AG04450 (cell line): Measurements from ENCODE around the gene CUL7. TPM values are rescaled to one million over a fixed set of nuclear protein-coding genes. Genes with fewer than 3 reads are reported as not detected.

ENCODE experiments used
- CTCF ChIA-PET: fragments of 300-600, 350-600 bp; formaldehyde crosslinking; extraction: SDS; loops from one replicate; lab custom pipeline; 2022; ENCODE audit warnings: antibody characterized with exemption, inconsistent platforms; lab: Charles Lee
- POLR2A ChIA-PET: fragments of 350-600 bp; formaldehyde crosslinking; extraction: SDS; loops from one replicate; lab custom pipeline; 2021; ENCODE audit warnings: antibody characterized with exemption, inconsistent platforms; lab: Yijun Ruan, JAX
- DNase-seq: peaks from one replicate; pipeline ENCODE4 v3.0.0-alpha.2; 2011; ENCODE audit warnings: low read depth, low spot score
- H3K27ac ChIP-seq: one replicate; pipeline ENCODE4 v1.5.1; 2012; ENCODE audit warnings: low read depth, low read length, control low read depth
- H3K27me3 ChIP-seq: one replicate; pipeline ENCODE4 v1.6.0; 2012; ENCODE audit warnings: low read length; ENCODE audit not compliant: control insufficient read depth, insufficient read depth
- H3K4me3 ChIP-seq: 2 replicates; pipeline ENCODE4 v1.5.1; 2011; ENCODE audit warnings: mild to moderate bottlenecking, low read depth, low read length, control low read depth
- H3K9me3 ChIP-seq: 2 replicates; pipeline ENCODE4 v1.5.1; 2012; ENCODE audit warnings: low read length; ENCODE audit not compliant: control insufficient read depth, insufficient read depth
- CTCF ChIP-seq: IDR thresholded peaks from 2 replicates; pipeline ENCODE4 v1.5.1; 2011; ENCODE audit warnings: low read depth, low read length, control low read depth, inconsistent platforms
- polyA plus RNA-seq: library from polyadenylated mRNA; depleted of rRNA; stranded (reverse); fragments of >200 nt; gene quantifications from 2 replicates; pipeline ENCODE4 v1.2.3, GENCODE V29; 2011

The CUL7 gene
- polyA plus RNA-seq, 1 experiment, result 37.5 TPM

- ChIA-PET CTCF (interaction anchor here (1.0 to 2.0 kb wide), 3 partner anchors 18 to 48 kb away, joined by 4 to 7 read pairs (median 7); no protein-coding TSS in a partner anchor), POLR2A (interaction anchor here (0.7 to 2.0 kb wide), 9 partner anchors 10 to 207 kb away, joined by 3 to 21 read pairs (median 5); partner anchors contain the start of genes CUL7, CUL9 and PTK7)
- no peak for DNase-seq
- Histone ChIP-seq H3K9me3 (no peaks in the 10 kb centered on the region), H3K27me3 (no peaks in the 10 kb centered on the region), H3K27ac (peak overlapping the region; percentile 88), H3K4me3 (peak overlapping the region; percentile 31; the same call in 1 of the 2 replicates)
- no peak for TF ChIP-seq CTCF
These were observed 42.9 kb upstream of the CUL7 start for GRCh38 chr6:43096451-43097097.

GRCh38 chr6:43095939-43096338, 42.3 kb upstream of the CUL7 start:
- ChIA-PET CTCF (interaction anchor here (1.0 to 2.0 kb wide), 3 partner anchors 17 to 48 kb away, joined by 4 to 7 read pairs (median 7); no protein-coding TSS in a partner anchor), POLR2A (interaction anchor here (1.1 to 2.0 kb wide), 3 partner anchors 17 to 25 kb away, joined by 5 to 21 read pairs (median 8); partner anchors contain the start of gene PTK7)
- DNase-seq, result no peak
- TF ChIP-seq CTCF, result no peak
- Histone ChIP-seq H3K9me3 (no peaks in the 10 kb centered on the region), H3K4me3 (no peak overlapping the region; the same call in 1 of the 2 replicates), H3K27ac (peak overlapping the region; percentile 88), H3K27me3 (no peaks in the 10 kb centered on the region)

GRCh38 chr6:43093436-43094289, 40.0 kb upstream of the CUL7 start:
- Histone ChIP-seq H3K27me3 (no peaks in the 10 kb centered on the region), H3K9me3 (no peaks in the 10 kb centered on the region), H3K4me3 (peak overlapping the region; percentile 42), H3K27ac (peak overlapping the region; percentile 39)
- no peak for DNase-seq
- CTCF ChIA-PET, result no interaction called here
- POLR2A ChIA-PET, result interaction anchor here (0.7 kb wide), 1 partner anchor 12 kb away, joined by 8 read pairs; no protein-coding TSS in a partner anchor
- no peak for TF ChIP-seq CTCF

- Histone ChIP-seq H3K27ac (no peak overlapping the region), H3K27me3 (no peaks in the 10 kb centered on the region), H3K9me3 (no peaks in the 10 kb centered on the region), H3K4me3 (no peak overlapping the region)
- no peak for TF ChIP-seq CTCF
- no peak for DNase-seq
- ChIA-PET CTCF (no interaction called here), POLR2A (interaction anchor here (0.6 kb wide), 1 partner anchor 314 kb away, joined by 3 read pairs; no protein-coding TSS in a partner anchor)
These were observed 39.0 kb upstream of the CUL7 start for GRCh38 chr6:43092635-43093034.
